ENCODE measurements around the gene GNAO1.

Gene GNAO1

DNA sequence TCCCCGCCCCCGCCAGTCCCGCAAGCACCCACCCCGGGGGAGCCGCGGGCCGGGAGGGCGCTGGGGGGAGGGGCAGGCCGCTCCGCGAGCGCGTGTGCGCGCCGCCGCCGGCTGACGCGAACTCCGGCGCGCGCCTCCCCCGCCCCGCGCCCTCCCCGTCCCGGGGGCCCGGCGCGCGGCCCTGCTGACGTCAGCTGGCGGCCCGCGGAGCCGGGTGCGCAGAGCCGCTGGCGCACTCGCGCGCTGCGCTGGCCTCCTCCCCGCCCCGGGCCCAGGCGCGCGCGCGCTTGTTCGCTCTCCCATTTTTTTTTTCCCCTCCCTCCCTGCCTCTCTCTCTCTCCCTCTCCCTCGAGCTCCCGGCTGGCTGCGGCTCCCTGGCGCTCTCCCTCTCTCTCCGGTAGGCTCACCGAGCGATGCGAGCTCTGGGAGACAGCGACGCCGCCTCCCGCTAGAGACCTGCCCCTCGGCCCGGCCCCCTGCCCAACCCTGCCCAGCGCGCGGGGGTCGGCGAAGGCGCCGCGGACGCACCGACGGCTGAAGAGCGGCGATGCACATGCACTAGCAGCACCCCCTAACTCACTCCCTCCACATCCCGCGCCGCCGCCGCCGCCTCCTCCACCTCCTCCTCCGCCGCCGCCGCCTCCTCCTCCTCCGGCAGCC, at the start of gene GNAO1:
GNAO1 (plus strand) TSS at position 334 of the 660 bp plus-strand sequence. CDS start 747 bp downstream, outside the sequence.
- H3K4me1 ChIP-seq (ENCODE audit: insufficient read depth, low read length) = peaks cover 6% of the 10 kb centered on the region
- peaks cover 41% of the 10 kb centered on the region for H3K27me3 ChIP-seq (ENCODE audit: insufficient read depth, low read length)
- H2AFZ ChIP-seq (ENCODE audit: low read depth, low read length) = peak within 1 kb of the TSS; percentile 99
- H3K4me3 ChIP-seq (ENCODE audit: low read length) = peak within 1 kb of the TSS; percentile 72
- H3K36me3 ChIP-seq (ENCODE audit: insufficient read depth, low read length) = no peaks in the 10 kb centered on the region
- H3K9me3 ChIP-seq (ENCODE audit: low read length) = no peaks in the 10 kb centered on the region

DNA sequence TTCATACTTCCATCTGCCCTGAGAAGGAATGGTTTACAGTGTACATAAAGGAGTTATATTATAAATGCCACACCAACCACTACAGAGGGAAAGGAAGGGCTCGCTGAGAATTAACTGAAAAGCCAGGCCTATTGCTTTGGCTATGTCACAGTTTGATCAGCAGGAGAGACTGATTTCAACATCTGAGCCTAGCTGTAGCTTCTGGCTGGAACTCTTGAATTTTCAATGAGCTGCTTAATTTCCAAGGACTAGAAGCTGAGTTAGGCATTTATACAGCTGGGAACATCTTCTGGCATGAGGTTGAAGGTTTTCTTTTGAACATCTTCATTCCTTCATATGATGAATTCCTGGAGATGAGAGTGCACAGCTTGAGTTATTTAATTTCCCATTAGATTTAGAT, 47.6 kb upstream of the GNAO1 start:
- Histone ChIP-seq H3K4me3 (ENCODE audit: low read length) (no peak overlapping the region), H3K9me3 (ENCODE audit: low read length) (no peaks in the 10 kb centered on the region), H3K36me3 (ENCODE audit: insufficient read depth, low read length) (no peaks in the 10 kb centered on the region), H3K27me3 (ENCODE audit: insufficient read depth, low read length) (peaks cover 4% of the 10 kb centered on the region), H3K4me1 (ENCODE audit: insufficient read depth, low read length) (no peaks in the 10 kb centered on the region), H2AFZ (ENCODE audit: low read depth, low read length) (no peak overlapping the region)

DNA sequence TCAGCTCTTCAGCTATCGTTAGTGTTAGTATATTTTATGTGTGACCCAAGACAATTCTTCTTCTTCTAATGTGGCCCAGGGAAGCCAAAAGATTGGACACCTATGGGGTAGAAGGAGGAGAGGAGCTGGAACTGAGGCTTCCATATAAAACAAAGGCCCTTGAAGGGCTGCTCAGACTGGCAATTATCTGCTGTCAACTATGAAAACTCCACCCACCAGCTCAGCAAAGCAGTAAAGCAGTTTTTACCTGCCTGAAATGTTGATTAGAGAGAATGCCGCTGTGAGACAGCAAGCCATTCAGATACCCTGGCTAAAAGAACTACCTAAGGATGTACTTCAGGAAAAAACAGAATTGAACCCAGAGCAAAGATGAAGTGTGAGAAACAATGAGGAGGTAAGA, 45.9 kb upstream of the GNAO1 start:
- Histone ChIP-seq H3K27me3 (ENCODE audit: insufficient read depth, low read length) (peaks cover 4% of the 10 kb centered on the region), H3K4me3 (ENCODE audit: low read length) (no peak overlapping the region), H3K4me1 (ENCODE audit: insufficient read depth, low read length) (no peaks in the 10 kb centered on the region), H3K9me3 (ENCODE audit: low read length) (no peaks in the 10 kb centered on the region), H2AFZ (ENCODE audit: low read depth, low read length) (no peak overlapping the region), H3K36me3 (ENCODE audit: insufficient read depth, low read length) (no peaks in the 10 kb centered on the region)

DNA sequence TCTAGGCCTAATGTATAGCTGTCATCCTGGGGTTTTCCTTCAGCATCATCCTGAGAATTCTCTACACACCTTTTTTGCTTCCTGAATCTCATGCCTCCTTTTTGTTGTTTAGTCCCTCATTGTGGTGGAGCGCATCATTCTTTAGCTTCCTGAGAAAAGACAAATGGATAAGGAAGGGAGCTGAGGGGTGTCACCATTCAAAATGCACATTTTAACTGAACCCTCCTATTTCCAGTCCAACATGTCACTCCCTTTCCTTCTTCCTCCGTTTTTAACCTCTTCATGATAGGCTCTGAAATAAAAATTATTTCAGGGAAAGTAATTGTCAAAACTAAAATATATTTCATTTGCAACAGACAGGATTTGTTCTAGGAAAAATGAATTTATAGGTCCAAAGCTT, 39.7 kb upstream of the GNAO1 start:
- Histone ChIP-seq H3K4me1 (ENCODE audit: insufficient read depth, low read length) (no peaks in the 10 kb centered on the region), H3K4me3 (ENCODE audit: low read length) (no peak overlapping the region), H2AFZ (ENCODE audit: low read depth, low read length) (no peak overlapping the region), H3K27me3 (ENCODE audit: insufficient read depth, low read length) (peaks cover 4% of the 10 kb centered on the region), H3K36me3 (ENCODE audit: insufficient read depth, low read length) (no peaks in the 10 kb centered on the region), H3K9me3 (ENCODE audit: low read length) (no peaks in the 10 kb centered on the region)

DNA sequence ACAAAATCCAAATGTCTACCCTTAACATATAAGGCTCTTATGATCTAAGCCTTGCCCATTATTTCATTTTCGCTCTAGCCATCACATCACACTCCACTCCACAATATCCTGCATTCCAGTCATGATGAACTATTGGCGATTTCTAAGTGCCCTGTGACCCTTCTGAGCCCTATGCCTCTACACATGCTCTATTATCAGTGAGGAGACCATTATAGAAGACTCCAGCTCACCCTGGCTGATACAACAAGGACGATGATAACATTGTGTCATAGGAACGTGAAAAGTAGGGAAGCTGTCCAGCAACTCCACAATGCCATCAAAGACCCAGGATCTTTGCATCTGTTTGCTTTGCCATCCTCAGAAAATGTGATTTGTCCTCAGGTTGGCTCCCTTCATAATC, 29.6 kb upstream of the GNAO1 start:
- no peaks in the 10 kb centered on the region for H3K36me3 ChIP-seq (ENCODE audit: insufficient read depth, low read length)
- H3K4me1 ChIP-seq (ENCODE audit: insufficient read depth, low read length) = no peaks in the 10 kb centered on the region
- no peaks in the 10 kb centered on the region for H3K9me3 ChIP-seq (ENCODE audit: low read length)

DNA sequence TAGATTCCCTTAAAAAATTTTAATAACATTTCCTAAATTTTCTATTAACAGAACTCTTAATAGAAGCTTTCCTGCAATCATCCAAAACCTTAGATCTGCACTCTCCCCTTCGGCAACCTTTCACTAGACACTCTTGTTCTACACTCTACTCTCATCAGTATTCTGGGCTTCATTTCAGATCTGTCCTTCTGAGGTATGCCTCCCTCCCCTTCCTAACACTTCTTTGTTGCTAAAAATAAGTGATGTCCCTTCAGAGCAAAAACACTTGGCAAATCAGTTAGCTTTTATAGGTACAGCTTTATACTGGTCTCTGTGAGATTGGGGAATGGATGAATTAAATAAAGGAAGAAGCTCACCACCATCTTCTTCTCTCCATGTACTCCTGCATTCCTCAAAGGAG, 28.2 kb upstream of the GNAO1 start:
- Histone ChIP-seq H3K4me3 (ENCODE audit: low read length) (no peak overlapping the region), H2AFZ (ENCODE audit: low read depth, low read length) (no peak overlapping the region), H3K27me3 (ENCODE audit: insufficient read depth, low read length) (peaks cover 2% of the 10 kb centered on the region), H3K36me3 (ENCODE audit: insufficient read depth, low read length) (no peaks in the 10 kb centered on the region), H3K4me1 (ENCODE audit: insufficient read depth, low read length) (no peaks in the 10 kb centered on the region), H3K9me3 (ENCODE audit: low read length) (no peaks in the 10 kb centered on the region)

More for the DNA sequence above, 29.6 kb upstream of the GNAO1 start:
- H3K4me3 ChIP-seq (ENCODE audit: low read length) = no peak overlapping the region
- no peaks in the 10 kb centered on the region for H3K27me3 ChIP-seq (ENCODE audit: insufficient read depth, low read length)
- no peak overlapping the region for H2AFZ ChIP-seq (ENCODE audit: low read depth, low read length)

DNA sequence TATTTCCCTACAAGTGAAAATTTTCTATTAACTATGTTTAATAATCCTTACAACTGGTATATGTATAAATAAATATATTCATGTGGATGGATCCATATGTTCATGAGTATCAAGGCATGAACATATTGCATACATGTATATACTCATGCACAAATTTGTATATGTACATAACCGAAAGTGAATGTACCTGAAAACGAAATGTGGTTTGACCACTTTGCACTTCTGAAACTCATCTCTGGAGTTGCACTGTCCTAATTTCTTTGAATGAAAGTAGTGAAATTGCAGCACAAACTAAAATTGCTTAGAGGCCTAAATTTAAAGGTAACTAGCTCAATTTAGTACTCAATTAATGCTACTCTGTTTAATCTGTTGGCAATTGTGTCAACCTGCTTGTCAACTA, 27.4 kb upstream of the GNAO1 start:
- Histone ChIP-seq H3K36me3 (ENCODE audit: insufficient read depth, low read length) (no peaks in the 10 kb centered on the region), H3K27me3 (ENCODE audit: insufficient read depth, low read length) (peaks cover 2% of the 10 kb centered on the region), H3K4me3 (ENCODE audit: low read length) (no peak overlapping the region), H2AFZ (ENCODE audit: low read depth, low read length) (no peak overlapping the region), H3K4me1 (ENCODE audit: insufficient read depth, low read length) (no peaks in the 10 kb centered on the region), H3K9me3 (ENCODE audit: low read length) (no peaks in the 10 kb centered on the region)

DNA sequence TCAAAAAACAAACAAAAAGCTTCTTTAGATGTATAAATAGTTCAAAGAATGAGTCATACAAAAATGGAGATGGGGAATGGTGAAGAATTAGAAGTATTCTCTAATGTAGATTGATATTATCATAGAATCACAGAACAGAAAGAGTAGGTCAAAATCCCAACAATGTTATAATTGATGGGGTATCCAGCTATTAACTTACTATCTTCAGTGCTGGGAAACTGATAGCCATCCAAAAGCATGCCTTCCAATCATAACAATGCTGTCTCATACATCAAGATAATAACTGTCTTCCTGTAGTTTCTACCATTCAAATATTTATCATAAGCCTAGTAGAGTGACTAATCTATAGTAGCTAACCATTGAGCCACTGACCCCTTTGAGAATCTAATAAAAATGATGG, 26.7 kb upstream of the GNAO1 start:
- no peak overlapping the region for H3K4me3 ChIP-seq (ENCODE audit: low read length)
- no peaks in the 10 kb centered on the region for H3K9me3 ChIP-seq (ENCODE audit: low read length)
- no peaks in the 10 kb centered on the region for H3K4me1 ChIP-seq (ENCODE audit: insufficient read depth, low read length)
- peaks cover 2% of the 10 kb centered on the region for H3K27me3 ChIP-seq (ENCODE audit: insufficient read depth, low read length)
- no peaks in the 10 kb centered on the region for H3K36me3 ChIP-seq (ENCODE audit: insufficient read depth, low read length)
- H2AFZ ChIP-seq (ENCODE audit: low read depth, low read length) = no peak overlapping the region

DNA sequence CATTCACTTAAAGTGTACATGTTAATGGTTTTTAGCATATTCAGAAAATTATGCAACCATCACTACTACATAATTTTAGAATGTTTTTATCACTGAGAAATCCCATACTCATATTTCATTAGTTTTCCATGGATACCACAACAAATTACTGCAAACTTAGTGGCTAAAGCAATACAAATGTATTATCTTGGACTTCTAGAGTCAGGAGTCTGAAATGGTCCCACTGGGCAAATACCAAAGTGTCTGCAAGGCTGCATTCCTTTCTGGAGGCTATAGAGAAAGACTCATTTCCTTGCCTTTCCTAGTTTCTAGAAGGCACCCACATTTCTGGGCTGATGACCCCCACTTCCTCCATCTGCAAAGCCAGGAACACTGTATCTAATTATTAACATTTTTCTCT, 16.9 kb upstream of the GNAO1 start:
- Histone ChIP-seq H3K36me3 (ENCODE audit: insufficient read depth, low read length) (no peaks in the 10 kb centered on the region), H3K4me3 (ENCODE audit: low read length) (no peak overlapping the region), H2AFZ (ENCODE audit: low read depth, low read length) (no peak overlapping the region), H3K27me3 (ENCODE audit: insufficient read depth, low read length) (no peaks in the 10 kb centered on the region), H3K4me1 (ENCODE audit: insufficient read depth, low read length) (no peaks in the 10 kb centered on the region), H3K9me3 (ENCODE audit: low read length) (no peaks in the 10 kb centered on the region)

DNA sequence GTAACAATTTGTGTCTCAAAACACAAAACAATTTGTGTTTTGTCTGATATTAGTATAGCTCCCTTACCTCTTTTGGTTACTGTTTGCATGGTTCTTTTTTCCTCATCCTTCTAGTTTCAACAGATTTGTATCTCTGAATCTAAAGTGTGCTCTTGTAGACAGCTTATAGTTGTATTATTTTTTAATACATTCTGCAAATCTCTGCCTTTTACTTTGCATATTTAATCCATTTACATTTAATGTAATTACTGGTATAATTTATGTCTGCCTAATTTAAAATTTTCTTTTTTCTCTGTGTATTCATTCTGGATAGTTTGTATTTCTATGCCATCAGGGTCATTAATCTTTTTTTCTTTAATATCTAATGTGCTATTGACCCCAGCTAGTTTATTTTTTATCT, 9.9 kb upstream of the GNAO1 start:
- Histone ChIP-seq H3K9me3 (ENCODE audit: low read length) (peaks cover 2% of the 10 kb centered on the region), H3K36me3 (ENCODE audit: insufficient read depth, low read length) (no peaks in the 10 kb centered on the region), H3K4me1 (ENCODE audit: insufficient read depth, low read length) (no peaks in the 10 kb centered on the region), H2AFZ (ENCODE audit: low read depth, low read length) (no peak overlapping the region), H3K4me3 (ENCODE audit: low read length) (no peak overlapping the region), H3K27me3 (ENCODE audit: insufficient read depth, low read length) (peaks cover 4% of the 10 kb centered on the region)

DNA sequence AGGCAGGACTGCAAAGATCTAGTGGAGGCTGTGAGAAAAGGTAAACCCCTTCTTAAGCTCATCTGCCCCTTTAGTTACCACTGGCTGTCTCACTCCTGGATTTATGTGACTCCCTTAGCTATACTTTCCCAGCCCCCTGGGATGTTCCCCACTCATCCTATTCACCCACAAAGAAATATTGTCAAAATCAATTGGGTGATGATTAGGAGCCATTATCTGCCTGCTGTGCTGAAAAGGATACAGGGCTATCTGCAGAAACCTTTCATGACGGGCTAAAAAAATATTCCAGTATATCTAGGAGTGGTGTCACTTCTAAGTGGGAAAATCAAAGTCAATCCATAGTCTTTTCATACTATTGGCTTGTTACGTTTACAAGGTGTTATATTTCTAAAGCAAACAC, 8.0 kb upstream of the GNAO1 start:
- Histone ChIP-seq H3K27me3 (ENCODE audit: insufficient read depth, low read length) (peaks cover 7% of the 10 kb centered on the region), H3K36me3 (ENCODE audit: insufficient read depth, low read length) (no peaks in the 10 kb centered on the region), H3K4me1 (ENCODE audit: insufficient read depth, low read length) (no peaks in the 10 kb centered on the region), H2AFZ (ENCODE audit: low read depth, low read length) (no peak overlapping the region), H3K4me3 (ENCODE audit: low read length) (no peak overlapping the region), H3K9me3 (ENCODE audit: low read length) (peaks cover 2% of the 10 kb centered on the region)

DNA sequence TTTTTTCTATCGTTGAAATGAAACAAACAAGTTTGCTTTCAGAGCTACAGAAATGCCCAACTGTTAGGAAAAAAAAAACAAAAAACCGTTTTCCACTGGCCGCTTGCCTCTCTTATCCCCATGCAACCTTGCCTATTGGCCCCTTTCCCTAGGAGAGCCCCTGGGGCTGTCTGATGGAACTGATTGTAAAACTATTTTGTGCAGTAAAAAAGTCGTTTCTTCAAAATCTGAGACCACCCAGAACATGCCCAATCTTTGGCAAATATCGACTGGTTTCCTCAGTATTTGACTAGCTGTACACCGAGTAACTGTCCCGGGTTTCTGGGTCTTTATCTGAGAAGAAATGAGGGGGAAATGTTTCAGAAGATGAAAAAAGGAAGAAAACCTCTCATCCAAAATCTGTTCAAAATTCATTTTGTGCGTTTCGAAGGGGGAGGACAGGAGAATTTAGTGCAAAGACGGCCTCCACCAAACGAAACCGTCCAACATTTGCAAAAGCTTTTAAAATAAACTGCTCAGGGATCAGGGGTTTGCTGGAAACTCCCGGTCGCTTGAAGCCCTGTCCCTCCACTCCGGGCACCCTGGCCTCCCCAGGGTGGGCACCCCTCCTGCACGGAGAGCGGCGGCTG, 1.1 kb upstream of the GNAO1 start:
- Histone ChIP-seq H3K9me3 (ENCODE audit: low read length) (no peaks in the 10 kb centered on the region), H2AFZ (ENCODE audit: low read depth, low read length) (peak overlapping the region; percentile 99), H3K36me3 (ENCODE audit: insufficient read depth, low read length) (no peaks in the 10 kb centered on the region), H3K4me1 (ENCODE audit: insufficient read depth, low read length) (peaks cover 6% of the 10 kb centered on the region), H3K4me3 (ENCODE audit: low read length) (peak overlapping the region; percentile 72), H3K27me3 (ENCODE audit: insufficient read depth, low read length) (peaks cover 45% of the 10 kb centered on the region)

DNA sequence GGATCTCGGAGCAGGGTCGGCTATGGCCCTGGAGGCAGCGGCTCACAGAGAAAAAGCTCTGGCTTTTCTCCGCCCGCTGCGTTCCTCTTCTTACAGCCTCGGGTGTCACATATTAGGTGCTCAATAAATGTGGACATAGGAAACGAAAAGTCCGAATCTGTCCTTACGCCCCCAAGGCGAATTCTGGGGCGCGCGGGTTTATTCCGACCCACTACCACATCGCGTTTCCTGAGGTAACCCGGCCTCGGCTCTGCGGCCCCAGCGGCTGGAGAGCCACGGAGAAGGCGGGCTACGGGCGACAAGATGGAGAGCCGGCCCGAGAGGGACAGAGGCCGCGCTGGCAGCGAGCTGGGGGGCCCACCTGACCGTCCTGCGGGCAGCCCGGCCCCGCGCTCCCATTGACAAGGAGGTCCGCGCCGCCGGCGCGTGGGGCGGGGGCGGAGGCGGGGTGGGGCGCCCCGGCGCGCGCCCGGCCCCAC, 573 bp upstream of the GNAO1 start:
- no peaks in the 10 kb centered on the region for H3K36me3 ChIP-seq (ENCODE audit: insufficient read depth, low read length)
- H2AFZ ChIP-seq (ENCODE audit: low read depth, low read length) = peak overlapping the region; percentile 99
- peaks cover 45% of the 10 kb centered on the region for H3K27me3 ChIP-seq (ENCODE audit: insufficient read depth, low read length)
- H3K9me3 ChIP-seq (ENCODE audit: low read length) = no peaks in the 10 kb centered on the region
- peaks cover 6% of the 10 kb centered on the region for H3K4me1 ChIP-seq (ENCODE audit: insufficient read depth, low read length)
- H3K4me3 ChIP-seq (ENCODE audit: low read length) = peak overlapping the region; percentile 72
